HT1080 (cell line): ENCODE measurements around the gene CRADD. TPM values are rescaled to one million over a fixed set of nuclear protein-coding genes. Genes with fewer than 3 reads are reported as not detected.
A peak's percentile ranks its signal among the peaks of the same experiment; 100 is the strongest.
"Not testable (repeated sequence)": the region's sequence is repeated elsewhere in the genome, so short reads cannot be mapped to it uniquely, and the experiment has no call there.

ENCODE experiments used
- DNase-seq: peaks from one replicate; pipeline ENCODE4 v3.0.0-alpha.2; 2015; ENCODE audit warnings: low read depth
- total RNA-seq: library from RNA; depleted of rRNA; stranded (reverse); fragments of >200 nt; shearing (Covaris generic); gene quantifications from 2 replicates; pipeline ENCODE4 v1.2.3, GENCODE V29; 2014

CRADD gene
- total RNA-seq, 1 experiment from 2014 or later = 21.4 TPM

DNA sequence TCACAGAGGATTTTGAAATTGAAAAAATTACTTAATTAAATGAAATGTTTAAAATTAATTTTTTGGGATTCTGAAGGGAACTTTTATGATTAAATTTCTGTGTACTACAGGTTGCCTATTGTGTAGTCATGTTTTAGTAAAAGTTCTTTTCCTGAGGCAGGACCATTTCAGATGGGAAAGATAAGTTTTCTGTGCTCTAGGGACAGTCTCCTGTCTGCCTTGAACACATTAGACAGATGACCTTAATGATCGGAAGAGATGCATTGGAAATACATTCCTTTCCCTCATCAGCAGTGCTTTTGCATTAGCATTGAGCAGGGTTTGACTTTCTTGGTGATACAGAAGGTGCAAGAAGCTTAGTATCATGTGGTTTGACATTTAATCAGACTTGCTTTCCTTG is 28.1 kb downstream of the CRADD start:
- DNase-seq = no peak

DNA sequence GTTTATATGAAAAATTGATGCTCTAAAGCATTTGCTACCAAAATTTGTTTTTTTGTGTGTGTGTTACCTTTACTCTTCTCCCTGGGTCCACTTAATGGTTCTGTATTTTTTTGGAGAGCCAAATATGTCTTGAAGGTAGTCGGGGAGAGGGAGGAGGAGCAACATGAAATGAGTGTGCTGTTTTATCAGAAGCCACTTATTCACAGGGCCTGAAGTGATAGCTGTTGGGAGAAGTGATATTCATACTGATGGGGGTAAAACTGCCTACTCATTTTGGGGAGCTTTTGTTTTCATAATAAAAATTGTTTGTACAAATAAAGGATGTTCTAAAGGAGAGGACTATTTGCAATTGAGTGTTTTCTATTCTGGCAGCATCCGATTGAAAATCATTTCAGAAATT is 29.2 kb downstream of the CRADD start:
- DNase-seq = no peak

DNA sequence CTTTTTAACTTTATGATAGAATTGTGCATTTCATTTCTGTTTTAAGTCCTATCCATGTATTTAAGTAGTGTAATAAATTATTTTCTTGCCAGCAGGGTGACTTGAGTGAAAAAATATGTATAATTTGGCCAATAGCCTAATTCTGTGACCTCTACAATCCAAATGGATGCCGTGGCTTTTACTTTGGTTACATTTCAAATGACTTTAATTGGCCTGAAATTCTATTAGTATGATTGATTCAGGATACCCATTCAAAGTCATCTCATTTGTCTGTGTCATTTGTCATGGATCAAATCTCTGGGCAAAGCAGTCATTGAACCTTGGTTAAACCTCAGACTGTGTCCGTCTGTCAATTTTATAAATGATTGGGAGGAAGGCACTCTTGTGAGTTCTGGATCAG is 29.6 kb downstream of the CRADD start:
- no peak for DNase-seq

DNA sequence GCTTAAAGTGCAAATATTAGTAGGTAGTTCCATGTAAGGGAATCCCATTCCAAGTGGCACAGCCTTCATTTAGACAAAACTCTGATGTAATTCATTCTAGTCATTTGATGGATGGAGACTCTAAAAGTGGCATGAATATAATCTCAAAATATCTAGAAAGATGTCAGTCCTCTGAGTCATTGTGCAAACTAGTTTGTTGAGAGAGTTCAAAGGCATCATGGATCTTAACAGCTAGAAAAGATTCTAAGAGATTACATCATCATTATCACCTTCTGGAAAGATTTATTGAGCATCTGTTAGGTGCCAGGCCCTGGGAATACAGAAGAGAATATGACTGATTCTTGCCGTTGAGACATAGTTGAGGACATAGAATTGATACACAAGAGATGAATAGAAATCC is 30.7 kb downstream of the CRADD start:
- DNase-seq = peak; percentile 64

DNA sequence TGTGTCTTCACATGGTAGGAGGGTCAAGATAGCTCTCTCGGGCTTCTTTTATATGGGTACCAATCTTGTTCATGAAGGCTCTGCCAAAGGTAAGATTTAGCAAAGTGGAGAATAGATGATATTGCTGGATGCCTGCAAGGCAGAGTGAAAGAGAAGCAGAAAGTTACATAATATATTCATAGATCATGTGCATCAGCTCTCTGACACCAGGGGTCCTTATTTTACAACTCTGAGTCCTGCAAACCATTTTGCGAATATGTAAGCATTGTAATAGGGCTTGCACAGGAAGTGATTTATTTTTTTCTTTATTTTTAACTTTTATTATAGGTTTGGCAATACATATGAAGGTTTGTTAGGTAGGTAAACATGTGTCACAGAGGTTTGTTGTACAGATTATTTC is 31.8 kb downstream of the CRADD start:
- DNase-seq = no peak

DNA sequence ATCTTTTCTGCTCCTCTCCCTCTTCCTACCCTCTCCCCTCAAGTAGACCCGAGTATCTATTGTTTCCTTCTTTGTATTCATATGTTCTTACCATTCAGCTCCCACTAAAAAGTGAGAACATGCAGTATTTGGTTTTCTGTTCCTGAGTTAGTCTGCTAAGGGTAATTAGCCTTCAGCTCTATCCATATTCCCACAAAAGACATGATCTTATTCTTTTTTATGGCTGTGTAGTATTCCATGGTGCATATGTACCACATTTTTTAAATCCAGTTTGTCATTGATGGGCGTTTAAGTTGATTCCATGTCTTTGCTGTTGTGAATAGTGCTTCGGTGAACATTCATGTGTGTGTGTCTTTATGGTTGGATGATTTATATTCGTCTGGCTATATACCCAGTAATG is 32.2 kb downstream of the CRADD start:
- DNase-seq = no peak

DNA sequence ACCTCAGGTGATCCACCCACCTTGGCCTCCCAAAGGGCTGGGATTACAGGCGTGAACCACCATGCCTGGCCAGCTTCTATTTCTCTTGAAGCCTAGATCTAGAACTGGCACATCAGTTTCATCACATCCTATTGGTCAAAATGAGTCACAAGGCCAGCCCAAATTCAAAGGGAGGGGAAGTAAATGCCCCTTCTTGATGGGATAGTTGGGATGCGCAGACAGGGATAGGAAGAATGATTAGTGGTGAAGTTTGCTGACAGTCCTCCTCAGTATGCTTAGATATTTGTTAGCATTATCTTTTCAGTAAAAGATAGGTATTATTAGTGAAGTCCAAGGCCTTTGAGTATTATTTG is 33.4 kb downstream of the CRADD start:
- no peak for DNase-seq

DNA sequence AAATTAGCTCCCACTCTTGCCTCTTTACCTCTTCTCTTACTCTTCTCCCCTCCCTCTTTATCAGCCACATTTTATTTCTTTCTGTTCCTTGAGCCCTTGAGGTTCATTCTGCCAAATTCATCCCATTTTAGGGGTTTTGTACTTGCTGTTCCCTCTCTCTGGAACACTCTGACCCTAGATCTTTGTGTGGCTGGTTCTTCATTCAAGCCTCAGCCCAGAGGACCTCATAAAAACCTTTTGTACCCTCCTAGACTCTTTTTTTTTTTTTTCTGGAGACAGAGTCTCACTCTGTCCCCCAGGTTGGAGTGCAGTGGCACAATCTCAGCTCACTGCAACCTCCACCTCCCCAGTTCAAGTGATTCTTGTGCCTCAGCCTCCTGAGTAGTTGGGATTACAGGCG is 34.3 kb downstream of the CRADD start:
- DNase-seq = not testable (repeated sequence)

DNA sequence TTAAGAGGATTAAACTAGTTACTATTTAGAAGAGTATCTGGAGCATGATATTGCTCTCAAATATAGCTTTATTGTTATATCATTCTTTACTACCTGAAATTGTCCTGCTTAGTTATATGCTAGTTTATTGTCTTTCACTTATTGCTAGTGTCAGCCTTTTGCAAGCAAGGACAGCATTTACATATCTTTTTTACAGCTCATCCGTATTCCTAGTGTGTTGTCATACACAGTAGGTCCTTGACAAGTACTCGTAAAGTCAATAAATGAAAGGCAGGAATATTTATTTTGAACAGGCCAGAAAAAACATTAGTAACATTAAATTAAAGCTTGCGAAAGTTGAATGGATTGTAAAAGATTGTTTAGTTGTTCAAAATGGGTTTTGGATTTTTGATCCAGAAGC is 35.0 kb downstream of the CRADD start:
- DNase-seq = no peak

DNA sequence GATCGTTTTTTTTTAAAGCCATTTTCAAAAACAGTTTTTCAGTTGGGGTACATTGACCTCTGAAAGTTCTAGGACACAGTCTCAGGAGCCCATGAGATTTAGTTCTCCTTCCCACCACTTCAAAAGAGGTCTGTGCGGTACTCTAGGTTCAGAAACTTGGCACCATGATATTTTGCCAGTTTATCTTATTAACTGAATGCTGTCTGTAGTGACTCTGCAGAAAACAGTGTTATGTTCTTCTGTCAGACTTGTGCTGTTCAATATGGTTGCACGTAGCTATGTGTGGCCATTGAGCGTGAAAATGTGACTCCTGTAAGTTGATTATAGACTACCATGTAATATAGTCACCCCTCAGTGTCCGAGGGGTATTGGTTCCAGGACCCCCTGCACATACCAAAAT is 35.9 kb downstream of the CRADD start:
- DNase-seq = no peak

DNA sequence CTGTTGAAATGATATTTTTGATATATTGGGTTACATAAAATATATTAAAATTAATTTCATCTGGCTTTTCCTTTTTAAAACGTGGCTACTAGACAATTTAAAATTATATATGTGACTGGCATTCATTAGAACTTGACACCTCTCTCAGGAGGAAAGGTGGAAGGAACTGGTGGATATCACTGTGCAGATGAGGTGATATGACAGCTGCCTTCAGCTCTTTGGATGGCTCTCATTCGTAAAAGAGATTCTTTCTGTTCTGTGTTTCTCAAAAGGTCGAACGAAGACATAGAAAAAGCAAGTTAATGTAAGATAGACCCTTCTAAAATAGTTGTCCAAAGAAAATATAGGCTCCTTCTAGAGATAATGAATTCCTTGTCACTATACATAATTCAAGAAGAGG is 36.6 kb downstream of the CRADD start:
- DNase-seq = no peak

DNA sequence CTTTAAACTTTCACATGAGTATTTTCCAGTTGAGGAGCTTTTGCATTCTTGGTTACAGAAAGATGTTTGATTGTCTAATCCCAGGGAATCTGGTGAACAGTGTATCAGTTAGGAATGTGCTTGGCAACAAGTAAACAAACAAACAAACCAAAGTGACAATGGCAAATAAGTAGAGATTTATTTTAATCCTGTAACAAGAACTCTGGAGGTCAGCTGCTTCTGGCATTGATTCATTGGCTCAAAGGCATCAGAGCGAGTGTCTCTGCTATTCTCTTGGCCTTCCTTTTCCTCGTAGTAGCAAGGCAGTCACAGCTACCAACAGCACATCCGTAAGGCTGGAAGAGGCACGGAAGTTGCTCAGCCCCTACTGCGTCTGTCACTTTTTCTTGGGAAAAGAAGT is 37.2 kb downstream of the CRADD start:
- DNase-seq = no peak

DNA sequence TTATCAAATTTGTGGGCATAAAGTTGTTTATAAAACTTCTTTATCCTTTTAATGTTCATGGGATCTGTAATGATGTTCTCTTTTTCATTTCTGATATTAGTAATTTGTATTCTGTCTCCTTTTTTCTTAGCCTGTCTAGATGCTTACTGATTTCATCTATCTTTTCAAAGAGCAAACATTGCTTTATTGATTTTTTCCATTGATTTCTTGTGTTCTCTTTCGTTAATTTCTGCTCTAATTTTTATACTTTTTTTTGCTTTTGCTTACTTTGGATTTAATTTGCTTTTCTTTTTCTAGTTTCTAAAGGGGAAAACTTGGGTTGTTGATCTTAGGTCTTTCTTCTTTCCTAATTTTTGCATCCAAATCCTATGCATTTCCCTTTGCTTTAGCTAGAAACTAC is 42.5 kb downstream of the CRADD start:
- DNase-seq = no peak

DNA sequence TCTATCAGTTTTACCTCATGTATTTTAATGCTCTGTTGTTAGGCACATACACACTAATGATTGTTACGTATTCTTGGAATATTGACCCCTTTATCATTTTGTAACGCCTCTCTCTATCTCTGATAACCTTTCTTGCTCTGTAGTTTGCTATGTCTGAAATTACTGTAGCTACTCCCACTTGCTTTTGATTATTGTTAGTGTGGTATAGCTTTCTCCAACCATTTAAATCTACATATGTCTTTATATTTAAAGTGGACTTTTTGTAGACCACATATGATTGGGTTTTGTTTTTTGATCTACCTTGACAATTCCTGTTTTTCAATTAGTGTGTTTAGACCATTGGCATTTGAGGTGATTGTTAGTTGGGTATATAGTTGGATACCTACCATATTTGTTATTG is 43.4 kb downstream of the CRADD start:
- no peak for DNase-seq

DNA sequence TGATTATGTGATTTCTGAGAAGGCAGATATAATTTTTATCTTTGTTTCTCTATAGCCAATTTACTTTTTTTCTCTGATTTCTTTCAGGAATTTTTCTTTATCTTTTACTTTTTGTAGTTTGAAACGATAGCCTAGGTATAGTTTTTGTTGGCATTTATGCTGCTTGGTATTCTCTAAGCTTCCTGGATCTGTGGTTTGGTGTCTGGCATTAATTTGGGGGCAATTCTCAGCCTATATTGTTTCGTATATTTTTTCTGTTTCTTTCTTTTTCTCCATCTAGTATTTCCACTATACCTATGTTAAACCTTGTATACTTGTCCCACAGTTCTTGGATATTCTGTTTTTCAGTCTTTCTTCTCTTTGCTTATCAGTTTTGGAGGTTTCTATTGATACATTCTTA is 45.0 kb downstream of the CRADD start:
- DNase-seq = no peak

DNA sequence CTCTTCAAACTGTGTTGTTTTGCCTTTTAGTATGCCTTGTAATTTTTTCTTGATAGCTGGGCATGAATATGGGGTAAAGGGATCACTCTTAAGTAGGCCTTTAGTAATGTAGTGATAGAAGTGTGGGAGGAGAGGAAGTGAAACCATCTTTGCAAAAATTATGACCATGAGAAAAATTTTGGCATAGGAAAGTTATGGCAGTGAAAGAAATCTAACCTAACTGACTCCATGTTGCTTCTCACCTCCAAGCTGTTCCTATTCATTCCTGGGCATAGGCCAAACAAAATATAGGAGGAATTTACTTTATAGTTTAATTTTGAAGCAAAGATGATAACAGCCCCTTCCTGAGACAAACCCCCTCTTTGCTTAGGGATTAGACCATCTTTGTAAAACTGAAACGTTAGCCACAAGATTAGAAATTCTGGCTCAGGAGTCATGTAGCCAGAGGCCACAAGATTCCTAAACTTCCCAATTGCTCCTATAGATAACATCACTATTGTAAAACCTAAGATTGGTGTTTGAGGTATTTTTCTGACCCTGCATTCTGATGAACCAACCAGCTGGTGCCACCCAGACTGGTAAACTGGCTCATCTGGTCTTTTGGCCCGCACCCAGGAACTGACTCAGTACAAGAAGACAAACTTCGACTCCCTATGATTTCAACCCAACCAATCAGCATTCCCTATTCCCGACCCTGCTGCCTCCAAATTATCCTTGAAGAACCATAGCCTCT is 45.8 kb downstream of the CRADD start:
- DNase-seq = peak; percentile 79

DNA sequence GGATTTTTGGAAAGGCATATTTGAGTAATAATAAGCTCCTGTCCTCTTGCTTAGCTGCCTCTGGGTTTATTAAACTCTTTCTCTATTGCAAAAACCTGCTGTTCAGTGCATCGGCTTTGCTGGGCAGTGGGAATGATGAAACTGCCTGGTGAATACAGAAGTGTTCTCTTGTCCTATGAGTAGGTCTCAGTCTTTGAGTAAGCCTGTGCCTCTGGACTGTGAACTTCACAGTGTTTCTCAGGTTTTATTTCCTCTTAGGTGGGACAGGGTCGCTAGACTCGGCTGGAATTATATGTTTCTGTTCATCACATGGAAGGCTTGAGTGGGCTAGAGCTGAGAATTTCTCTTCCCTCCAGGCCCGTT is 46.4 kb downstream of the CRADD start:
- DNase-seq = no peak

DNA sequence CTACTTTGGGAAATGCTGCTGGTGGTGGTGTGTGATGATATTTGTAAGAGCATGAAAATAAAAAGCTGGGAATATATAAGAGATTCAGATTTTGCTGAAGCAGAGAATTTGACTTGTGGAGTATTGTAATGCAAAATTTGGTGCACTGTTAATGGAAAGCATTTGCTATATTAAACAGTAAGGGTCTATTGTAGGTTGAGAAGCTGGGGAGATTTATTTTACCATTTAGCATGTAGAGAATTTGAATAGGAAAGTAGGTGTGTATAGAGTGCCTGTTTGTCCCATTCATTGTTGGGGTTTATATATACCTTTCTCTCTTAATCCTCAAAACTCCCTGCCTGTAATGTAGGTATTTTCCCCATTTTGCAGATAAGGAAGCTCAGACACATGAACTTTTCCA is 48.4 kb downstream of the CRADD start:
- no peak for DNase-seq

DNA sequence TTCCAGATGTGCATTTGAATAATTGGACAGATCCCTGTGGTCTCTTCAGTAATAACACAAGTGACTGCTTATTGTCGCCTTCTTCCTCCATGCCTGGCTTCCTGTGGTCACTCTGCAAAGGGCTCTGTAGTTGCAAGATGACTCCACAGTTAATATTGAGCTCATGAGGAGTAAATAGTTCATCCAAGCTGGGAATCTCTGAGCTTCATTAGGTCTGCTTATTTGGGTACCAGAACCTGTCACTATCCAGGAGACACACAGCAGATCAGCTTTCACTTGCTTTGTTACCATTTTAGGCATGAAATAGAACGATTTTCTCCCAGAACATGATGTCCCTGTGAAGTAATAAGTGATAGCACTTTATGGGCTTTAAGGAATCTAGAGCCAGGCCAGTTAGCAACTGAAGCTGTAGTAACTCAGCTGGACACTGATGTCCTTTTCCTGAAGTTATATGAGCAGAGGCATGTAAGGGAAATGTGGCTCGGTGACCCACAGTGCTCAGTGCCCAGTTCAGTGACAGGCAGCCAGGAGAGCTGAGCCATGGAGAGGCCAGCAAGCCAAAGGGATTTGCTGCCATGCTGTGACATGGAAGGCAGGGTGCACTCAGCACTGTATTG is 50.1 kb downstream of the CRADD start:
- no peak for DNase-seq

DNA sequence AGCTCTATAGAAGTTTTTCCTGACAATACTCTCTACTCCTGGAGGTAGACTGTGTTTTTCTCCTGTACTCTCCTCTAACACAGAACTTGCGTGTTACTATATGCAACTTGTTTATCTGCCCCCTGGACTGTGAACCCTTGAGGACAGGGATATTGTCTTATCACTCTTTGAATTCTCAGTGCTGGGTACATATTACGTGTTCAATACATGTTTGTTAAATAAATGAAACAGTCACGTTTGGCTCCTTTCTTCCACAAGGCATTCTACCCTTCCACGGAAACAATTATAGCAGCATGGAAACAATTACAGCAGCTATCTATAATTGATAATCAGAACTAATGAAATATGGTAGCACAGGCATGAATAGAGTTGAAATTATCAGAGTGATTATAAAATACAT is 50.7 kb downstream of the CRADD start:
- DNase-seq = no peak

DNA sequence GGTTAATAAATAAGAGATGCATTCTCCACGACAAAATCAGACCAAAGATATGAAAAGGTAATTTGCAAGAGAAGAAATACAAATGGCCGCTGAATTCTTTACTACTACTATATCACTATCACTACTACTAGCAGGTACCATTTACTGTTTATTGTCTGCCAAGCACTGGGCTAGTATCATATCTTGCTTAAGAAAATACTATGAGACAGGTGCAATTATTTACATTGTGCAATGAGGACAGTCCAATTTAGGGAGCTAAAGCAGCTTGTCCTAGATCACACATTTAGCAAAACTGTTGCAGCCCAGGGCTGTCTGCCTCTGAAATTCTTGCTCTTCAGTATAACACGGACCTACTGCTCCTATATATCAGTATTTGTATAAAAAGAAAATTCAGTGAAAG is 52.8 kb downstream of the CRADD start:
- DNase-seq = no peak

DNA sequence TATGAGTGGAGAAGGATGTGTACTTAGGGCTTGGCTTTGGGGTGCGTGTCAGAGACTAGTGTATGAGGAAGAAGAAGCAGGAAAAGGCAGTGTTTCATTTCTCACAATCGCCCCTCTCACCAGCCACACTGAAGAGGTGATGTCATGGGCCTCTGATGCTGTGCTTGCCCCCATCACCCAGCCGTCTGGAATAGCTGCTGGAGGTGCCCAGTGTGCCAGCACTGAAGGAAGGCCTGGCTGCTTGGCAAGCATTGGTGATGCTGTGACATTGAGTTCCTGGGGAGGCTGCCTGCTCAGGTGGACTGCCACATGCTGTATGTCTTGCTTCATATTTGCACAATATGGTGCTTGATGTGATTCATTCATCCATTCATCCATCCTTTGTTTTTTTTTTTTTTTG is 56.2 kb downstream of the CRADD start:
- peak; percentile 42 for DNase-seq

DNA sequence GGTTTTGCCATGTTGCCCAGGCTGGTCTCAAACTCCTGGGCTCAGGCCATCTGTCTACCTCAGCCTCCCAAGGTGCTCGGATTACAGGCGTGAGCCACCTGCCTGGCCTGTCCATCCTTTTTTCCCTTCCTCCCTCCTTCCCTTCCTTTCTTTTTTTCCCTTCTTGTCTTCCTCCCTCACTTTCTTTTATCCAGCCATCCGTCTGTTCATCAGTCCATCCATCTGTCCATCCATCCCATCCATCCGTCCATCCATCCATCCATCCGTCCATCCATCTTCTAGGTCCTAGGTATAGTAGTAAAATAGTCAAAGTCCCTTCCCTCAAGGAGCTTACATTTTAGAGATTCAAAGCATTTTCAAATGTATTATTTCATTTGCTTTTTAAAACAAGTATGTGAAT is 56.8 kb downstream of the CRADD start:
- no peak for DNase-seq

DNA sequence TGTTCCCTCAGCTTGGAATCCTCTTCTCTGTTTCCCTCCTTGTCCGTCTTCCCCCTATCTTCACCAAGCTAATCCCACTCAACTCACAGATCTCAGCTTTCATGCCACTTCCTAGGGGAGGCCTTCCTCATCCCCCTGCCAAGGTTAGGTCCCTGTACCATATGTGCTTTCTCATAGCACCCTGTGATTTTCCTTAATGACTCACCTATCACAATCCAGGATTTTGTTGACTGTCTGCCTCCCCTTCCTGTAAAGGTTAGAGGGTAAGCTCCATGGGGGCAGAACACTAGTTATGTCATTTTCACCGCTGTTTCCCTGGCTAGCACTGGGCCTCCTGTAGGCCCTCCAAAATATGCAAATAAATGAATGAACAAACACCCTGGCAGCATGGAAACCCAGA is 57.6 kb downstream of the CRADD start:
- peak; percentile 51 for DNase-seq
